ENCODE data around the gene WDR88.

Gene WDR88

DNA sequence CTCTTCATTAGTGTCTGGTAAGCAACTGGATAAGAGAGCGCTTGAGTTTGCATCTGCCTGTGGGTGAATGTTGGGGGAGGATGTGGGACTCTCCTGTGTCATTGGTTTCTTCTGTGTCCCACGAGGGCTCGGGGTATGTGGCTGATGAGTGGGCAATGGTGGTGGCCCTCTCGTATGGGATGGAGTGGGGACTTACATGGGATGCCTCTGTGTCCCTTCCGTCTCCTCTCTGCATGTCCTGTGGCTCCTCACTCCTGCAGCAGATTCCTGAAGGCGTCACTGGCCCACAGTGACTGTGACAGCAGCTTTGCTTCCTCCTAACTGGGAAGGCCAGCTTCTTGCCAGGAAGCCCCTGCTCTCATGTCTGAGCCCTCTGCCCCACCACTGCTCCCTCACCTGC, 59.6 kb downstream of the WDR88 start:
- Histone ChIP-seq H3K4me2 (ENCODE audit: low read length) (no peak overlapping the region), H4K20me1 (ENCODE audit: insufficient read depth, low read length) (no peaks in the 10 kb centered on the region), H2AFZ (ENCODE audit: low read depth, low read length) (no peak overlapping the region), H3K4me3 (ENCODE audit: low read length) (no peak overlapping the region), H3K79me2 (ENCODE audit: low read length) (no peaks in the 10 kb centered on the region), H3K9me3 (ENCODE audit: insufficient read depth, low read length) (no peaks in the 10 kb centered on the region), H3K36me3 (replicated peaks; ENCODE audit: low read depth, low read length) (no peaks in the 10 kb centered on the region), H3K27ac (ENCODE audit: low read length) (no peak overlapping the region), H3K4me1 (ENCODE audit: low read length) (no peaks in the 10 kb centered on the region), H3K27me3 (ENCODE audit: low read depth, low read length) (0 out of 2 replicates have a peak, but pooled peaks cover 3% of the 10 kb centered on the region), H3K9ac (ENCODE audit: low read length) (no peak overlapping the region)
- TF ChIP-seq, protein P1, sequence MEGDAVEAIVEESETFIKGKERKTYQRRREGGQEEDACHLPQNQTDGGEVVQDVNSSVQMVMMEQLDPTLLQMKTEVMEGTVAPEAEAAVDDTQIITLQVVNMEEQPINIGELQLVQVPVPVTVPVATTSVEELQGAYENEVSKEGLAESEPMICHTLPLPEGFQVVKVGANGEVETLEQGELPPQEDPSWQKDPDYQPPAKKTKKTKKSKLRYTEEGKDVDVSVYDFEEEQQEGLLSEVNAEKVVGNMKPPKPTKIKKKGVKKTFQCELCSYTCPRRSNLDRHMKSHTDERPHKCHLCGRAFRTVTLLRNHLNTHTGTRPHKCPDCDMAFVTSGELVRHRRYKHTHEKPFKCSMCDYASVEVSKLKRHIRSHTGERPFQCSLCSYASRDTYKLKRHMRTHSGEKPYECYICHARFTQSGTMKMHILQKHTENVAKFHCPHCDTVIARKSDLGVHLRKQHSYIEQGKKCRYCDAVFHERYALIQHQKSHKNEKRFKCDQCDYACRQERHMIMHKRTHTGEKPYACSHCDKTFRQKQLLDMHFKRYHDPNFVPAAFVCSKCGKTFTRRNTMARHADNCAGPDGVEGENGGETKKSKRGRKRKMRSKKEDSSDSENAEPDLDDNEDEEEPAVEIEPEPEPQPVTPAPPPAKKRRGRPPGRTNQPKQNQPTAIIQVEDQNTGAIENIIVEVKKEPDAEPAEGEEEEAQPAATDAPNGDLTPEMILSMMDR (IDR thresholded peaks at IDR 0.05; ENCODE audit: low read depth, low read length), result no peak
- TF ChIP-seq EZH2phosphoT487 (IDR thresholded peaks at IDR 0.05; ENCODE audit: low read depth), result no peak

DNA sequence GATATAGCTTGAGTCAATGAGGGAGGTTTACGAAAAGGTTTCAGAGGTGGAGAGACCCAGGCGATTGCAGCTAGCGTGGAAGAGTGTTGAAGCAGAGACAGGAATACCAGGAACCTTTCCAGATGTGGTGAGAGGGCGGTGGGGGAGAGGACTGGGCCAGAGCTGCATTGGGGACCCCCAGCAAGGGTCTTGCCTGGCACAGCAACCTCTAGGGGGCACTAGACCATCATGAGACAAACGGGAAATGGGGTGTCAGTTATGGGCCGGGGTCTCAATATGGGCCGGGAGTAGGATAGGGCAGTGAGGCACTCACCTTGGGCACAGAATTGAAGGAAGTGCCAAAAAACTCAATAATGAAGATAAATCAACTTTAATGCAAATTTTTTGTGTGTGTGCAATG, 60.1 kb downstream of the WDR88 start:
- H3K9me3 ChIP-seq (ENCODE audit: insufficient read depth, low read length), result no peaks in the 10 kb centered on the region
- no peak overlapping the region for H3K9ac ChIP-seq (ENCODE audit: low read length)
- TF ChIP-seq EZH2phosphoT487 (IDR thresholded peaks at IDR 0.05; ENCODE audit: low read depth), result no peak
- TF ChIP-seq, protein P1 (IDR thresholded peaks at IDR 0.05; ENCODE audit: low read depth, low read length), result peak; percentile 36; the same call in 1 of the 2 replicates
- no peaks in the 10 kb centered on the region for H4K20me1 ChIP-seq (ENCODE audit: insufficient read depth, low read length)
- no peak overlapping the region for H3K4me2 ChIP-seq (ENCODE audit: low read length)
- no peak overlapping the region for H2AFZ ChIP-seq (ENCODE audit: low read depth, low read length)
- no peaks in the 10 kb centered on the region for H3K79me2 ChIP-seq (ENCODE audit: low read length)
- H3K27me3 ChIP-seq (ENCODE audit: low read depth, low read length), result 0 out of 2 replicates have a peak, but pooled peaks cover 3% of the 10 kb centered on the region
- H3K4me3 ChIP-seq (ENCODE audit: low read length), result no peak overlapping the region
- no peaks in the 10 kb centered on the region for H3K4me1 ChIP-seq (ENCODE audit: low read length)
- H3K27ac ChIP-seq (ENCODE audit: low read length), result no peak overlapping the region
- H3K36me3 ChIP-seq (replicated peaks; ENCODE audit: low read depth, low read length), result no peaks in the 10 kb centered on the region

DNA sequence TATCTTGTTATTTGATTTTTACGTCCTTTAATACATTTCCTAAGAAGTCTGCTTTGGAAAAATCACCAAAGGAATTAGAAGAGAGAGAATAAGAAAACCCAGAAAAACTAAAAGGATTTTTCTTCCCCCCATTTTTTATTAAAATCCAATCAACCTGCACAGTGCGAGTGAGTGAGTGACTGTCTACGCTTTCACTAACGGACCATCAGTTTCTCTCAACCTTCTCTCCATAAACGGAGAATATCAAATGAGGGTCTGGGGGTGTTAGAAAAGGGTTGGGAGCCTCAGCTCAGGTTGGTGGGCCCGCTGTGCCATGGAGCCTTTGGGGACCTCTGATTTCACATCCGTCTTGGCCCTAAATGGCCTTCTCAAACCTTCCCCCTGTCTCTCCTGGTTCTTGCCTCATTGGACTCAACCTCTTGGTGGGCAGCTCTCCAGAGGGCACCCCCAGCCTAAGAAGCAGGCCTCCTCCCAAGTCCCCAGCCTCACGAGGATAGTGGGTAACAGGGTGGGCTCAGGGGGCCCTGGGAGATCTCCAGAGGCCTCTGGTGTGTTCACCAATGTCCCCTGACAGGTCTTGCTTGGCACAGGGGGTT, 61.5 kb downstream of the WDR88 start:
- Histone ChIP-seq H3K4me2 (ENCODE audit: low read length) (no peak overlapping the region), H3K36me3 (replicated peaks; ENCODE audit: low read depth, low read length) (no peaks in the 10 kb centered on the region), H3K79me2 (ENCODE audit: low read length) (no peaks in the 10 kb centered on the region), H3K4me1 (ENCODE audit: low read length) (no peaks in the 10 kb centered on the region), H3K4me3 (ENCODE audit: low read length) (no peak overlapping the region), H3K27ac (ENCODE audit: low read length) (no peak overlapping the region), H3K9ac (ENCODE audit: low read length) (no peak overlapping the region), H2AFZ (ENCODE audit: low read depth, low read length) (no peak overlapping the region), H4K20me1 (ENCODE audit: insufficient read depth, low read length) (no peaks in the 10 kb centered on the region), H3K27me3 (ENCODE audit: low read depth, low read length) (0 out of 2 replicates have a peak, but pooled peaks cover 3% of the 10 kb centered on the region), H3K9me3 (ENCODE audit: insufficient read depth, low read length) (no peaks in the 10 kb centered on the region)
- TF ChIP-seq, protein P1 (IDR thresholded peaks at IDR 0.05; ENCODE audit: low read depth, low read length), result no peak
- no peak for TF ChIP-seq EZH2phosphoT487 (IDR thresholded peaks at IDR 0.05; ENCODE audit: low read depth)

DNA sequence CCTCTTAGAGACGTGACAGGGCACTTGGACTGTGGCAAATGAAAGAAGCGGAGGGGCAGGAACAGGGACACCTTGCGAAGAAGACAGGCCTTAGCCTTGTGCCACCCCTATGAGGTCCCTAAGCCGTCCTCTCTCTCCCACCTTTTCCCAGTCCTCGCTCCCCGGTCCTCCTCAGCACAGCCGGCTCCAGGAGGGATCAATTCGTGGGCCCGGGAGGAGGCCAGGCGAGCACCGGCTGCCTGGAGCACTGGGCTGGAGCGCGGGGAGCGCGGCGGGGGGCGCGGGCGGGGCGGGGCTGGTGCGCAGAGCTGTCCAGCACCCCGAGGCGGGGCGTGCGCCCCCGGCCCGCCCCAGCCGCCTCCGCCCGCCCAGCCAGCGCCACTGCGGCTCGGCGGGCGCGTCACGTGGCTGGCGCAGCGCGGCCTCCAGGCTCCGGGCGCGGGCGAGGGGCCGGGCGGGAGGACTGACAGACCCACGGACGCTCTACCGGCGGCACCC, 62.0 kb downstream of the WDR88 start, which contains the start of gene LRP3:
Gene LRP3, plus strand, starts transcription at position 466 of the 498 bp plus-strand sequence. CDS start 456 bp downstream, outside the sequence.
- no peak for TF ChIP-seq EZH2phosphoT487 (IDR thresholded peaks at IDR 0.05; ENCODE audit: low read depth)
- TF ChIP-seq, protein P1 (IDR thresholded peaks at IDR 0.05; ENCODE audit: low read depth, low read length), result no peak
- Histone ChIP-seq H2AFZ (ENCODE audit: low read depth, low read length) (no peak within 1 kb of the TSS), H3K4me3 (ENCODE audit: low read length) (no peak within 1 kb of the TSS), H3K27ac (ENCODE audit: low read length) (no peak within 1 kb of the TSS), H3K4me1 (ENCODE audit: low read length) (no peaks in the 10 kb centered on the region), H3K79me2 (ENCODE audit: low read length) (no peaks in the 10 kb centered on the region), H3K9ac (ENCODE audit: low read length) (no peak within 1 kb of the TSS), H3K4me2 (ENCODE audit: low read length) (no peak within 1 kb of the TSS), H4K20me1 (ENCODE audit: insufficient read depth, low read length) (no peaks in the 10 kb centered on the region), H3K27me3 (ENCODE audit: low read depth, low read length) (0 out of 2 replicates have a peak, but pooled peaks cover 3% of the 10 kb centered on the region), H3K9me3 (ENCODE audit: insufficient read depth, low read length) (no peaks in the 10 kb centered on the region), H3K36me3 (replicated peaks; ENCODE audit: low read depth, low read length) (no peaks in the 10 kb centered on the region)
